OCI-LY1 (cell line): ENCODE results near the gene TXNDC15.

ENCODE experiments used
- CTCF ChIP-seq: fragments of 200-600 bp; sonication (generic), shearing (Covaris generic); IDR thresholded peaks from 2 replicates; pipeline ENCODE4 v1.5.1; 2017; ENCODE audit warnings: mild to moderate bottlenecking, antibody characterized with exemption, low read length, moderate library complexity, mixed read lengths
- EZH2 ChIP-seq: fragments of 200-600 bp; sonication (generic), shearing (Covaris generic); IDR thresholded peaks from 2 replicates; pipeline ENCODE4 v1.8.0; 2017; ENCODE audit warnings: borderline replicate concordance, mixed run types, mild to moderate bottlenecking, antibody characterized with exemption, low read length, moderate library complexity, mixed read lengths

DNA sequence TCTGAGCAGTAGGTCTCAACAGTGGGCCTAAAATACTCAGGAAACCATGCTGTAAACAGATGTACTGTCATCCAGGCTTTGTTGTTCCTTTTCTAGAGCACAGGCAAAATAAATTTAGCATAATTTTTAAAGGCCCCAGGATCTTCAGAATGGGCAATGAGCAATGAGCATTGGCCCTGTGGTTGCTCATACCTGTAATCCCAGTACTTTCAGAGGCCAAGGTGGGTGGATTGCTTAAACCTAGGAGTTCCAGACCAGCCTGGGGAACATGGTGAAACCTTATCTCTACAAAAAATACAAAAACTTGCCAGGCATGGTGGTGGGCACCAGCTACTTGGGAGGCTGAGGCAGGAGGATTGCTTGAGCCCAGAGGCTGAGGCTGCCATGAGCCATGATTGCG, 17.3 kb downstream of the TXNDC15 start:
- TF ChIP-seq CTCF (no peak), EZH2 (no peak)
